Naive B cell (primary cell): ENCODE results near the gene RXRA. TPM values are rescaled to one million over a fixed set of nuclear protein-coding genes. Genes with fewer than 3 reads are reported as not detected.

ENCODE experiments used
- ATAC-seq, 2 donors: fragments of 150-1000 bp; cut with Tn5 transposase; 2 replicates each; pipeline ENCODE4 v1.10.0; 2021; ENCODE audit warnings: low read depth in 2 of 2, mild to moderate bottlenecking in 2 of 2, moderate library complexity in 2 of 2
- DNase-seq: peaks from one replicate; pipeline ENCODE4 v3.0.0; 2022
- H3K27ac Mint-ChIP-seq, 6 donors: one replicate each; pipeline ENCODE4 v1.8.0; 2020 to 2022; ENCODE audit warnings: mild to moderate bottlenecking in 6 of 6, mixed read lengths in 6 of 6, moderate library complexity in 5 of 6, inconsistent platforms in 2 of 6
- H3K27me3 Mint-ChIP-seq, 3 donors: one replicate each; pipeline ENCODE4 v1.8.0; 2021 to 2022; ENCODE audit warnings: mixed read lengths in 3 of 3, mild to moderate bottlenecking in 1 of 3
- H3K36me3 Mint-ChIP-seq, 2 donors: one replicate each; pipeline ENCODE4 v1.8.0; 2020 to 2022; ENCODE audit warnings: mixed read lengths in 2 of 2, inconsistent platforms in 1 of 2, mild to moderate bottlenecking in 1 of 2
- H3K4me1 Mint-ChIP-seq, 3 donors: one replicate each; pipeline ENCODE4 v1.8.0; 2020 to 2022; ENCODE audit warnings: mixed read lengths in 3 of 3, inconsistent platforms in 1 of 3, mild to moderate bottlenecking in 1 of 3, moderate library complexity in 1 of 3
- H3K4me3 Mint-ChIP-seq, 8 donors: one replicate each; pipeline ENCODE4 v1.8.0; 2020 to 2022; ENCODE audit warnings: mild to moderate bottlenecking in 8 of 8, mixed read lengths in 8 of 8, moderate library complexity in 8 of 8, inconsistent platforms in 2 of 8
- H3K9me3 Mint-ChIP-seq, 7 donors: one replicate each; pipeline ENCODE4 v1.8.0; 2020 to 2022; ENCODE audit warnings: mixed read lengths in 7 of 7, mild to moderate bottlenecking in 5 of 7, inconsistent platforms in 2 of 7, moderate library complexity in 1 of 7
- polyA plus RNA-seq, 6 donors: library from polyadenylated mRNA; unstranded; fragments of 300-500 nt; fragmentation: Illumina TruSeq; gene quantifications; one replicate each; pipeline ENCODE4 v1.2.3, GENCODE V29; 2021; ENCODE audit warnings: low read depth in 6 of 6

Gene RXRA
- polyA plus RNA-seq, 6 donors from 2014 or later: 0.31 to 0.76 (median 0.50) TPM; not detected in 1

- Mint-ChIP-seq H3K36me3 (no peaks in the 10 kb centered on the region), H3K27ac (no peak overlapping the region), H3K4me3 (no peak overlapping the region), H3K4me1 (peaks cover 0 to 7% (median 7%) of the 10 kb centered on the region in 3 donors), H3K27me3 (no peaks in the 10 kb centered on the region), H3K9me3 (no peaks in the 10 kb centered on the region)
- ATAC-seq (no peak), DNase-seq (no peak)
Observed at GRCh38 chr9:134423166-134423565, 96.9 kb downstream of the RXRA start.

- H3K4me3 Mint-ChIP-seq: no peak overlapping the region
- DNase-seq (no peak), ATAC-seq (no peak)
- no peaks in the 10 kb centered on the region for H3K9me3 Mint-ChIP-seq
- no peaks in the 10 kb centered on the region for H3K36me3 Mint-ChIP-seq
- H3K4me1 Mint-ChIP-seq: peaks cover 0 to 7% (median 7%) of the 10 kb centered on the region in 3 donors
- no peaks in the 10 kb centered on the region for H3K27me3 Mint-ChIP-seq
- no peak overlapping the region for H3K27ac Mint-ChIP-seq
Observed at GRCh38 chr9:134423749-134424148, 97.5 kb downstream of the RXRA start.

GRCh38 chr9:134424818-134425217 is 98.6 kb downstream of the RXRA start:
- Mint-ChIP-seq H3K27me3 (no peaks in the 10 kb centered on the region), H3K4me3 (no peak overlapping the region), H3K9me3 (no peaks in the 10 kb centered on the region), H3K36me3 (no peaks in the 10 kb centered on the region), H3K27ac (no peak overlapping the region), H3K4me1 (peaks cover 0 to 7% (median 7%) of the 10 kb centered on the region in 3 donors)
- no peak for DNase-seq
- ATAC-seq: no peak

- no peak overlapping the region for H3K4me3 Mint-ChIP-seq
- ATAC-seq (no peak), DNase-seq (no peak)
- peaks cover 0 to 7% (median 7%) of the 10 kb centered on the region in 3 donors for H3K4me1 Mint-ChIP-seq
- H3K27me3 Mint-ChIP-seq: no peaks in the 10 kb centered on the region
- H3K27ac Mint-ChIP-seq: no peak overlapping the region
- no peaks in the 10 kb centered on the region for H3K9me3 Mint-ChIP-seq
- H3K36me3 Mint-ChIP-seq: no peaks in the 10 kb centered on the region
Observed at GRCh38 chr9:134425401-134425800, 99.1 kb downstream of the RXRA start.

- Mint-ChIP-seq H3K4me3 (no peak overlapping the region), H3K9me3 (no peaks in the 10 kb centered on the region), H3K27ac (no peak overlapping the region), H3K36me3 (no peaks in the 10 kb centered on the region), H3K4me1 (peaks cover 0 to 7% (median 7%) of the 10 kb centered on the region in 3 donors), H3K27me3 (no peaks in the 10 kb centered on the region)
- ATAC-seq: no peak
- no peak for DNase-seq
Observed at GRCh38 chr9:134425812-134426211, 99.6 kb downstream of the RXRA start.

- ATAC-seq: no peak
Observed at GRCh38 chr9:134426436-134426835, 100.2 kb downstream of the RXRA start.

GRCh38 chr9:134427153-134427782 is 101.0 kb downstream of the RXRA start:
- H3K9me3 Mint-ChIP-seq: no peaks in the 10 kb centered on the region
- H3K4me3 Mint-ChIP-seq: no peak overlapping the region
- H3K27me3 Mint-ChIP-seq: no peaks in the 10 kb centered on the region
- ATAC-seq (no peak), DNase-seq (no peak)
- peaks cover 0 to 3% (median 0%) of the 10 kb centered on the region in 3 donors for H3K4me1 Mint-ChIP-seq
- no peak overlapping the region for H3K27ac Mint-ChIP-seq
- H3K36me3 Mint-ChIP-seq: no peaks in the 10 kb centered on the region

More at GRCh38 chr9:134426436-134426835, 100.2 kb downstream of the RXRA start:
- no peaks in the 10 kb centered on the region for H3K36me3 Mint-ChIP-seq
- H3K27ac Mint-ChIP-seq: no peak overlapping the region
- no peak overlapping the region for H3K4me3 Mint-ChIP-seq
- no peak for DNase-seq
- no peaks in the 10 kb centered on the region for H3K27me3 Mint-ChIP-seq
- H3K4me1 Mint-ChIP-seq: peaks cover 0 to 3% (median 3%) of the 10 kb centered on the region in 3 donors
- H3K9me3 Mint-ChIP-seq: no peaks in the 10 kb centered on the region

- H3K9me3 Mint-ChIP-seq: no peaks in the 10 kb centered on the region
- no peaks in the 10 kb centered on the region for H3K27me3 Mint-ChIP-seq
- H3K4me3 Mint-ChIP-seq: no peak overlapping the region
- DNase-seq (no peak), ATAC-seq (peak in 1 of 2 donors; percentile 20)
- H3K27ac Mint-ChIP-seq: no peak overlapping the region
- no peaks in the 10 kb centered on the region for H3K36me3 Mint-ChIP-seq
- H3K4me1 Mint-ChIP-seq: no peaks in the 10 kb centered on the region
Observed at GRCh38 chr9:134428559-134428958, 102.3 kb downstream of the RXRA start.

- Mint-ChIP-seq H3K4me1 (no peaks in the 10 kb centered on the region), H3K36me3 (no peaks in the 10 kb centered on the region), H3K27me3 (no peaks in the 10 kb centered on the region), H3K9me3 (no peaks in the 10 kb centered on the region), H3K27ac (peak overlapping the region in 1 of 6 donors; percentile 64), H3K4me3 (no peak overlapping the region)
- DNase-seq (no peak), ATAC-seq (no peak)
Observed at GRCh38 chr9:134429007-134429406, 102.8 kb downstream of the RXRA start.

- ATAC-seq (no peak), DNase-seq (no peak)
- Mint-ChIP-seq H3K36me3 (no peaks in the 10 kb centered on the region), H3K4me3 (no peak overlapping the region), H3K9me3 (no peaks in the 10 kb centered on the region), H3K27me3 (no peaks in the 10 kb centered on the region), H3K27ac (peak overlapping the region in 1 of 6 donors; percentile 64), H3K4me1 (no peaks in the 10 kb centered on the region)
Observed at GRCh38 chr9:134429481-134429880, 103.2 kb downstream of the RXRA start.

GRCh38 chr9:134431095-134431494 is 104.8 kb downstream of the RXRA start:
- no peak for ATAC-seq
- H3K4me3 Mint-ChIP-seq: no peak overlapping the region
- H3K27ac Mint-ChIP-seq: peak overlapping the region in 1 of 6 donors; percentile 60
- no peaks in the 10 kb centered on the region for H3K36me3 Mint-ChIP-seq
- no peaks in the 10 kb centered on the region for H3K27me3 Mint-ChIP-seq
- peaks cover 0 to 2% (median 0%) of the 10 kb centered on the region in 3 donors for H3K4me1 Mint-ChIP-seq
- DNase-seq: no peak
- H3K9me3 Mint-ChIP-seq: no peaks in the 10 kb centered on the region

GRCh38 chr9:134431626-134432025 is 105.4 kb downstream of the RXRA start:
- DNase-seq: no peak
- peaks cover 0 to 2% (median 0%) of the 10 kb centered on the region in 3 donors for H3K4me1 Mint-ChIP-seq
- no peak for ATAC-seq
- no peaks in the 10 kb centered on the region for H3K36me3 Mint-ChIP-seq
- no peaks in the 10 kb centered on the region for H3K27me3 Mint-ChIP-seq
- H3K4me3 Mint-ChIP-seq: no peak overlapping the region
- no peaks in the 10 kb centered on the region for H3K9me3 Mint-ChIP-seq
- H3K27ac Mint-ChIP-seq: no peak overlapping the region

GRCh38 chr9:134432471-134432870 is 106.2 kb downstream of the RXRA start:
- Mint-ChIP-seq H3K4me1 (peaks cover 0 to 2% (median 0%) of the 10 kb centered on the region in 3 donors), H3K36me3 (no peaks in the 10 kb centered on the region), H3K4me3 (no peak overlapping the region), H3K27ac (no peak overlapping the region), H3K9me3 (no peaks in the 10 kb centered on the region), H3K27me3 (no peaks in the 10 kb centered on the region)
- DNase-seq (no peak), ATAC-seq (no peak)

GRCh38 chr9:134433101-134433500 is 106.8 kb downstream of the RXRA start:
- H3K4me1 Mint-ChIP-seq: peaks cover 0 to 2% (median 0%) of the 10 kb centered on the region in 3 donors
- no peaks in the 10 kb centered on the region for H3K27me3 Mint-ChIP-seq
- no peaks in the 10 kb centered on the region for H3K9me3 Mint-ChIP-seq
- no peak for ATAC-seq
- H3K36me3 Mint-ChIP-seq: no peaks in the 10 kb centered on the region
- no peak for DNase-seq
- no peak overlapping the region for H3K27ac Mint-ChIP-seq
- H3K4me3 Mint-ChIP-seq: peak overlapping the region in 1 of 8 donors; percentile 10
